Activated T-cell treated with anti-CD3 and anti-CD28 coated beads, Interleukin-2, amount 50 U/mL, for 72 hours (primary cell): ENCODE data around the gene TMED4. TPM values are rescaled to one million over a fixed set of nuclear protein-coding genes. Genes with fewer than 3 reads are reported as not detected.
"Not testable (repeated sequence)": the region's sequence is repeated elsewhere in the genome, so short reads cannot be mapped to it uniquely, and the experiment has no call there.

Experiments used
- ATAC-seq, 2 donors: fragments of 150-1000 bp; cut with Tn5 transposase; replicated peaks in 1 of 2; 2 replicates each; pipeline ENCODE4 v1.10.0; 2021; ENCODE audit warnings: moderate library complexity in 2 of 2, mild to moderate bottlenecking in 1 of 2
- DNase-seq, 2 donors: peaks; one replicate each; pipeline ENCODE4 v3.0.0; 2021 to 2022; ENCODE audit warnings: mixed read lengths in 1 of 2
- H3K27ac Mint-ChIP-seq: one replicate; pipeline ENCODE4 v1.8.0; 2022; ENCODE audit warnings: mild to moderate bottlenecking, moderate library complexity, mixed read lengths
- H3K27me3 Mint-ChIP-seq: one replicate; pipeline ENCODE4 v1.8.0; 2022; ENCODE audit warnings: low read depth, mixed read lengths
- H3K36me3 Mint-ChIP-seq, 2 donors: one replicate each; pipeline ENCODE4 v1.8.0; 2022; ENCODE audit warnings: mixed read lengths in 2 of 2, mild to moderate bottlenecking in 1 of 2; ENCODE audit not compliant: insufficient read depth in 2 of 2
- H3K4me1 Mint-ChIP-seq: one replicate; pipeline ENCODE4 v1.8.0; 2022; ENCODE audit warnings: low read depth, mixed read lengths
- H3K4me3 Mint-ChIP-seq, 2 donors: one replicate each; pipeline ENCODE4 v1.8.0; 2022; ENCODE audit warnings: mild to moderate bottlenecking in 2 of 2, mixed read lengths in 2 of 2, moderate library complexity in 2 of 2
- H3K9me3 Mint-ChIP-seq, 2 donors: one replicate each; pipeline ENCODE4 v1.8.0; 2022; ENCODE audit warnings: mixed read lengths in 2 of 2
- total RNA-seq, 2 donors: library from RNA; stranded (reverse); gene quantifications; one replicate each; pipeline ENCODE4 v1.2.3, GENCODE V29; 2022

Gene TMED4
- total RNA-seq, 2 donors from 2014 or later: 73.6 to 79.8 TPM

GRCh38 chr7:44559485-44559884, 22.5 kb downstream of the TMED4 start:
- no peak overlapping the region for H3K4me3 Mint-ChIP-seq
- peaks cover 0 to 2% of the 10 kb centered on the region in 2 donors for H3K36me3 Mint-ChIP-seq
- ATAC-seq (no peak), DNase-seq (no peak)
- H3K4me1 Mint-ChIP-seq: peaks cover 7% of the 10 kb centered on the region
- no peak overlapping the region for H3K27ac Mint-ChIP-seq
- H3K27me3 Mint-ChIP-seq: no peaks in the 10 kb centered on the region
- H3K9me3 Mint-ChIP-seq: no peaks in the 10 kb centered on the region

GRCh38 chr7:44557485-44557884, 24.5 kb downstream of the TMED4 start:
- DNase-seq: no peak
- Mint-ChIP-seq H3K36me3 (no peaks in the 10 kb centered on the region), H3K9me3 (no peaks in the 10 kb centered on the region), H3K27ac (no peak overlapping the region), H3K27me3 (no peaks in the 10 kb centered on the region), H3K4me3 (no peak overlapping the region), H3K4me1 (no peaks in the 10 kb centered on the region)
- no peak for ATAC-seq

GRCh38 chr7:44555350-44555749, 26.7 kb downstream of the TMED4 start:
- Mint-ChIP-seq H3K4me1 (no peaks in the 10 kb centered on the region), H3K27ac (no peak overlapping the region), H3K4me3 (no peak overlapping the region), H3K9me3 (no peaks in the 10 kb centered on the region), H3K27me3 (no peaks in the 10 kb centered on the region), H3K36me3 (no peaks in the 10 kb centered on the region)
- ATAC-seq (no peak), DNase-seq (no peak)

- H3K36me3 Mint-ChIP-seq, ATAC-seq, DNase-seq, H3K27me3 Mint-ChIP-seq, H3K27ac Mint-ChIP-seq, H3K9me3 Mint-ChIP-seq, H3K4me1 Mint-ChIP-seq, H3K4me3 Mint-ChIP-seq: not testable (repeated sequence)
Measured at GRCh38 chr7:44552473-44553005, 29.5 kb downstream of the TMED4 start.

GRCh38 chr7:44549457-44549856, 32.6 kb downstream of the TMED4 start:
- H3K27ac Mint-ChIP-seq: no peak overlapping the region
- no peaks in the 10 kb centered on the region for H3K36me3 Mint-ChIP-seq
- peaks cover 8% of the 10 kb centered on the region for H3K4me1 Mint-ChIP-seq
- DNase-seq: no peak
- no peak overlapping the region for H3K4me3 Mint-ChIP-seq
- H3K27me3 Mint-ChIP-seq: no peaks in the 10 kb centered on the region
- no peak for ATAC-seq
- no peaks in the 10 kb centered on the region for H3K9me3 Mint-ChIP-seq

GRCh38 chr7:44548893-44549292, 33.1 kb downstream of the TMED4 start:
- Mint-ChIP-seq H3K9me3 (no peaks in the 10 kb centered on the region), H3K27me3 (no peaks in the 10 kb centered on the region), H3K4me1 (peaks cover 8% of the 10 kb centered on the region), H3K27ac (no peak overlapping the region), H3K4me3 (no peak overlapping the region), H3K36me3 (no peaks in the 10 kb centered on the region)
- ATAC-seq (peak in 1 of 2 donors; percentile 31), DNase-seq (no peak)

- no peaks in the 10 kb centered on the region for H3K36me3 Mint-ChIP-seq
- no peak for DNase-seq
- no peak for ATAC-seq
- no peaks in the 10 kb centered on the region for H3K27me3 Mint-ChIP-seq
- H3K4me1 Mint-ChIP-seq: peaks cover 8% of the 10 kb centered on the region
- peak overlapping the region in 1 of 2 donors; percentile 73 for H3K4me3 Mint-ChIP-seq
- no peaks in the 10 kb centered on the region for H3K9me3 Mint-ChIP-seq
- no peak overlapping the region for H3K27ac Mint-ChIP-seq
Measured at GRCh38 chr7:44547536-44548231, 34.3 kb downstream of the TMED4 start.

- DNase-seq (no peak), ATAC-seq (no peak)
- no peak overlapping the region for H3K4me3 Mint-ChIP-seq
- no peaks in the 10 kb centered on the region for H3K9me3 Mint-ChIP-seq
- no peaks in the 10 kb centered on the region for H3K36me3 Mint-ChIP-seq
- H3K27me3 Mint-ChIP-seq: no peaks in the 10 kb centered on the region
- no peak overlapping the region for H3K27ac Mint-ChIP-seq
- no peaks in the 10 kb centered on the region for H3K4me1 Mint-ChIP-seq
Measured at GRCh38 chr7:44541876-44542610, 40.0 kb downstream of the TMED4 start.

- Mint-ChIP-seq H3K9me3 (no peaks in the 10 kb centered on the region), H3K36me3 (no peaks in the 10 kb centered on the region), H3K4me1 (no peaks in the 10 kb centered on the region)
Measured at GRCh38 chr7:44541028-44541869, 40.8 kb downstream of the TMED4 start, which contains the start of gene NPC1L1. Gene NPC1L1, minus strand, starts transcription at chr7:44541330. Its CDS starts 71 bp downstream, at chr7:44541259.

GRCh38 chr7:44540592-44541027, 41.4 kb downstream of the TMED4 start:
- Mint-ChIP-seq H3K4me3 (no peak overlapping the region), H3K36me3 (no peaks in the 10 kb centered on the region)

More at GRCh38 chr7:44541028-44541869, 40.8 kb downstream of the TMED4 start, which contains the start of gene NPC1L1:
- ATAC-seq (no peak), DNase-seq (no peak)
- Mint-ChIP-seq H3K27me3 (no peaks in the 10 kb centered on the region), H3K4me3 (no peak within 1 kb of the TSS), H3K27ac (no peak within 1 kb of the TSS)

GRCh38 chr7:44539669-44540506, 42.1 kb downstream of the TMED4 start:
- Mint-ChIP-seq H3K9me3 (no peaks in the 10 kb centered on the region), H3K27me3 (no peaks in the 10 kb centered on the region), H3K27ac (no peak overlapping the region), H3K4me1 (no peaks in the 10 kb centered on the region), H3K4me3 (no peak overlapping the region), H3K36me3 (no peaks in the 10 kb centered on the region)
- ATAC-seq (no peak), DNase-seq (no peak)

More at GRCh38 chr7:44540592-44541027, 41.4 kb downstream of the TMED4 start:
- Mint-ChIP-seq H3K27ac (no peak overlapping the region), H3K9me3 (no peaks in the 10 kb centered on the region), H3K27me3 (no peaks in the 10 kb centered on the region), H3K4me1 (no peaks in the 10 kb centered on the region)
- ATAC-seq (no peak), DNase-seq (no peak)
